ENCODE data around the gene SHISAL1. TPM values are rescaled to one million over a fixed set of nuclear protein-coding genes. Genes with fewer than 3 reads are reported as not detected.

The SHISAL1 gene
- total RNA-seq, 2 donors from 2014 or later = 0.42 to 0.95 TPM

DNA sequence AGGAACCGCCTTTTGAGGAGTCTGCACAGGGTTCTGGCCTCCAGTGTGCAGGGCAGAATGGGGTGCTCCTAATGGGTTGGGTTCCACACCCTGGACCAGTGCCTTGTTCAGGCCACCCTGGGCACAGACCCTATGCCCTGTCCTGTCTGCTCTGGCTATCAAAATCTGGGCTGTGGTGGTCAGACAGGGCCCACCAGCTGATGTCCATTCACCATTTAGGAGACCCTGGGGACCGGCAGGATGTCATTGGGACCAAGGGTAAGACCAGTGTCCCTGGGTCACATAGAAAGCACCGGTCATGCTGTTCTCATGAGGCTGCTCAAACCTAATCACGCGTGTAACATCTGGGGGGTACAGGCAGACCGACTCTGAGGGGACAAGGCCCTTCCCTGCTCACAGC, 94.7 kb downstream of the SHISAL1 start:
- H3K4me1 Mint-ChIP-seq = no peaks in the 10 kb centered on the region
- no peak overlapping the region for H3K27ac ChIP-seq (ENCODE audit: low read depth, low read length)
- DNase-seq = peak; percentile 20
- 94 to 96% methylated on average over 3 to 6 of the region's 6 CpGs for WGBS, 2 experiments (ENCODE audit: insufficient coverage in 1 of 2, insufficient read length in 1 of 2)
- TF ChIP-seq, protein P1, sequence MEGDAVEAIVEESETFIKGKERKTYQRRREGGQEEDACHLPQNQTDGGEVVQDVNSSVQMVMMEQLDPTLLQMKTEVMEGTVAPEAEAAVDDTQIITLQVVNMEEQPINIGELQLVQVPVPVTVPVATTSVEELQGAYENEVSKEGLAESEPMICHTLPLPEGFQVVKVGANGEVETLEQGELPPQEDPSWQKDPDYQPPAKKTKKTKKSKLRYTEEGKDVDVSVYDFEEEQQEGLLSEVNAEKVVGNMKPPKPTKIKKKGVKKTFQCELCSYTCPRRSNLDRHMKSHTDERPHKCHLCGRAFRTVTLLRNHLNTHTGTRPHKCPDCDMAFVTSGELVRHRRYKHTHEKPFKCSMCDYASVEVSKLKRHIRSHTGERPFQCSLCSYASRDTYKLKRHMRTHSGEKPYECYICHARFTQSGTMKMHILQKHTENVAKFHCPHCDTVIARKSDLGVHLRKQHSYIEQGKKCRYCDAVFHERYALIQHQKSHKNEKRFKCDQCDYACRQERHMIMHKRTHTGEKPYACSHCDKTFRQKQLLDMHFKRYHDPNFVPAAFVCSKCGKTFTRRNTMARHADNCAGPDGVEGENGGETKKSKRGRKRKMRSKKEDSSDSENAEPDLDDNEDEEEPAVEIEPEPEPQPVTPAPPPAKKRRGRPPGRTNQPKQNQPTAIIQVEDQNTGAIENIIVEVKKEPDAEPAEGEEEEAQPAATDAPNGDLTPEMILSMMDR (conservative IDR thresholded peaks at IDR 0.05) = no peak
- no peak overlapping the region for H3K4me3 Mint-ChIP-seq
- H3K9me3 Mint-ChIP-seq = peaks cover 2% of the 10 kb centered on the region
- H3K27me3 ChIP-seq (ENCODE audit: control insufficient read depth, insufficient read depth, low read length, poor library complexity, severe bottlenecking) = no peaks in the 10 kb centered on the region
- no peaks in the 10 kb centered on the region for H3K9me3 ChIP-seq (ENCODE audit: control insufficient read depth, low read length)
- H3K27ac Mint-ChIP-seq = no peak overlapping the region
- no peak overlapping the region for H3K9ac ChIP-seq (ENCODE audit: extremely low read depth, low read length, poor library complexity, severe bottlenecking)
- H3K4me1 ChIP-seq (ENCODE audit: control insufficient read depth, insufficient read depth, low read length) = no peaks in the 10 kb centered on the region
- H3K36me3 ChIP-seq (ENCODE audit: control insufficient read depth, insufficient read depth, low read length) = no peaks in the 10 kb centered on the region
- H3K36me3 Mint-ChIP-seq (ENCODE audit: low read depth) = no peaks in the 10 kb centered on the region
- H3K27me3 Mint-ChIP-seq (ENCODE audit: insufficient read depth) = peaks cover 1% of the 10 kb centered on the region
- no peak overlapping the region for H3K4me3 ChIP-seq (ENCODE audit: low read length)

DNA sequence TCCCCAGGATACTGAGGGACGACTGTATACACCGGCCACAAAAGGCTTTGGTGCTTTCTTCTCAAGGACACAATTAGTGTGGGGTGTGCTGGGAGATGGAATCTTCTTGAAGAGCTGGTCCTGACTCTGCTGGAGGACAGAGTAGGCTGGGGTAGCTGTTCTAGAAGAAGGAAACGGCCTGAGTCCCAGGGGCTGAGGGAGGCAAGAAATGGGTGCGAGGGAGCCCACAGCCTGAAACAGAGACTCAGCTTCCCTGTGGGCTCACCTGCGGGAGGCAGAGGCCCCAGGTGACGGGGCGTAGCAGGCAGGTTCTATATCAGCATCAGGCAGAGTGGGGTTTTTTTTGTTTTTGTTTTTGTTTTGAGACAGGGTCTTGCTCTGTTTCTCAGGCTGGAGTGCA, 95.4 kb downstream of the SHISAL1 start:
- no peaks in the 10 kb centered on the region for H3K36me3 Mint-ChIP-seq (ENCODE audit: low read depth)
- Histone ChIP-seq H3K27me3 (ENCODE audit: control insufficient read depth, insufficient read depth, low read length, poor library complexity, severe bottlenecking) (no peaks in the 10 kb centered on the region), H3K36me3 (ENCODE audit: control insufficient read depth, insufficient read depth, low read length) (no peaks in the 10 kb centered on the region), H3K4me1 (ENCODE audit: control insufficient read depth, insufficient read depth, low read length) (no peaks in the 10 kb centered on the region), H3K9ac (ENCODE audit: extremely low read depth, low read length, poor library complexity, severe bottlenecking) (no peak overlapping the region), H3K4me3 (ENCODE audit: low read length) (no peak overlapping the region), H3K9me3 (ENCODE audit: control insufficient read depth, low read length) (no peaks in the 10 kb centered on the region), H3K27ac (ENCODE audit: low read depth, low read length) (no peak overlapping the region)
- DNase-seq = peak; percentile 23
- TF ChIP-seq, protein P1 (conservative IDR thresholded peaks at IDR 0.05) = no peak
- peak overlapping the region; percentile 48 for H3K27ac Mint-ChIP-seq
- H3K4me3 Mint-ChIP-seq = no peak overlapping the region
- no peaks in the 10 kb centered on the region for H3K4me1 Mint-ChIP-seq
- 88 to 94% methylated on average over 2 to 7 of the region's 7 CpGs for WGBS, 2 experiments (ENCODE audit: insufficient coverage in 1 of 2, insufficient read length in 1 of 2)
- H3K27me3 Mint-ChIP-seq (ENCODE audit: insufficient read depth) = peaks cover 1% of the 10 kb centered on the region
- peaks cover 2% of the 10 kb centered on the region for H3K9me3 Mint-ChIP-seq

DNA sequence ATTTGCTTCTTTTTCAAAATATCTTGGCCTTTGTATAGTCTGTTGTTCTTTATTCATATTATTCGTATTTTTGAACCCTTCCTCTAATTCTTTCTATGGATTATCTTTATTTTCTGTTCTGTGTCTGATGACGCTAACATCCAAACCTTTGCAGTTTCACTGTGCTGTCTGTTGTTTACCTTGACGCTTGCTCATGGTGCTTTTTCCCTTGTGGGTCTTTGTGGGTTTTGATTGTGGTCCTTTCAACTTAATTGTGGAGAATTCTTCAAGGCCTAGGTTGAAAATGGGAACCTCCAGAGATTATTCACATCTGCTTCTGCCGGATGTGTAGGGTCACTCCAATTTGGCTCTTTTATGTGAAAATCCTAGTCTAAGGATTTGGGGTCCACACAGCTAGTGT, 97.5 kb downstream of the SHISAL1 start:
- TF ChIP-seq, protein P1 (conservative IDR thresholded peaks at IDR 0.05) = no peak
- H3K4me3 ChIP-seq (ENCODE audit: low read length) = no peak overlapping the region
- no peaks in the 10 kb centered on the region for H3K36me3 ChIP-seq (ENCODE audit: control insufficient read depth, insufficient read depth, low read length)
- Mint-ChIP-seq H3K4me3 (no peak overlapping the region), H3K9me3 (no peaks in the 10 kb centered on the region), H3K27ac (no peak overlapping the region), H3K36me3 (ENCODE audit: low read depth) (no peaks in the 10 kb centered on the region), H3K4me1 (no peaks in the 10 kb centered on the region), H3K27me3 (ENCODE audit: insufficient read depth) (peaks cover 4% of the 10 kb centered on the region)
- no peak overlapping the region for H3K27ac ChIP-seq (ENCODE audit: low read depth, low read length)
- peaks cover under 1% of the 10 kb centered on the region for H3K9me3 ChIP-seq (ENCODE audit: control insufficient read depth, low read length)
- H3K9ac ChIP-seq (ENCODE audit: extremely low read depth, low read length, poor library complexity, severe bottlenecking) = no peak overlapping the region
- no peaks in the 10 kb centered on the region for H3K4me1 ChIP-seq (ENCODE audit: control insufficient read depth, insufficient read depth, low read length)
- DNase-seq = peak; percentile 5
- WGBS, 2 experiments (ENCODE audit: insufficient coverage in 1 of 2, insufficient read length in 1 of 2) = 80% methylated on average over 4 of the region's 4 CpGs; no CpG with 5 or more reads in 1 of the 2 experiments
- H3K27me3 ChIP-seq (ENCODE audit: control insufficient read depth, insufficient read depth, low read length, poor library complexity, severe bottlenecking) = no peaks in the 10 kb centered on the region

All from endodermal cell (in vitro differentiated cells).